NCI-H510A treated with DMSO at 0.1 percent for 48 hours (cell line): ENCODE data around the gene URI1.
"Not testable (repeated sequence)": the region's sequence is repeated elsewhere in the genome, so short reads cannot be mapped to it uniquely, and the experiment has no call there.

Experiments used
- DNase-seq: peaks from one replicate; lab custom pipeline; 2025; lab: John Stamatoyannopoulos, UW

URI1 gene

DNA sequence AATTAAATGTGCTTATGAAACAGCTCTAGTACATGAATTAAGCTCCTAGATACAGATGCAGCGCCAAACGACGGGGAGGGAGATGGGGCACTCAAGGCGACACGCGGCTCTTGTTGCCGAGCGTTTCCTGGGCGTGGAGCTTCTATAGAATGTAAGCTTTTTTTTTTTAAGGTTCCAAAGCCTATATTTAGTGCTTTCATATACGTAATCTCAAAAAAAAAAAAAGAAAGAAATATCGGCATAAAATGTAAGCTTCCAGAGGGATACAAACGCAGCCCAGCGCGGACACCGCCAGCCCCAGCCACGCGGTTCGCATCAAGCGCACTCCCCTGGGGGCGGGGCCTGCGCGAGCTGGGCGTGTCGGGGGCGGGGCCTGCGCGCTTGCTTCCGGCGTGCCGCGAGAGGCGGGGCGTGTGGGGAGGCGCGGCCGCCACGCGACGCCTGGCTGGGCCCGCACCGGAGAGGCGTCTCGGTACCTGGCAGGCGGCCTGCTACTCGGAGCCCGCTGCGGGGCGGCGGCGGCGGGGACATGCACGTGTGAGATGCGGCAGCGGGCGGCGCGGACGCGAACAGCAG, at the start of gene URI1:
URI1 (plus strand) TSS at position 412 of the 576 bp plus-strand sequence. CDS start 309 bp downstream, outside the sequence.
- peak; percentile 88 for DNase-seq

- DNase-seq = no peak
These were observed 48.3 kb upstream of the URI1 start for GRCh38 chr19:29893606-29894284.

GRCh38 chr19:29896802-29897201, 45.2 kb upstream of the URI1 start:
- no peak for DNase-seq

DNA sequence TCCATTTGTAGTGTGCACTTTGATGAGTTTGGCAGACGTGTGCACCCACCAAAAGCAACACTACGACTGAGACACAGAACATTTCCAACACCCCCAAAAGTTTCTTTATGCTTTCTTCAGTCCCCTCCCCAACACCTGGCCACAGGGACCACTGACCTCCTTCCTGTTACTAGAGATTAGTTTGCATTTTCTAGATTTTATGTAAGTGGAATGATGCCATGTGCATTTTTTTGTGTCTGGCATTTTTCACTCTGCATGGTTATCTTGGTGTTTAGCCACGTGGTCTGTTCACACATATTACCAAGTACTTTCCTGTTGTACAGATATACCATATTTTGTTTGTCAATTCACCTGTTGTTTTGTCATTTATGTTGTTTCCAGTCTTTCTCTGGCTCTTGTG, 44.6 kb upstream of the URI1 start:
- no peak for DNase-seq

- DNase-seq = no peak
These were observed 38.0 kb upstream of the URI1 start for GRCh38 chr19:29904017-29904416.

GRCh38 chr19:29908963-29909944, 32.8 kb upstream of the URI1 start:
- no peak for DNase-seq

DNA sequence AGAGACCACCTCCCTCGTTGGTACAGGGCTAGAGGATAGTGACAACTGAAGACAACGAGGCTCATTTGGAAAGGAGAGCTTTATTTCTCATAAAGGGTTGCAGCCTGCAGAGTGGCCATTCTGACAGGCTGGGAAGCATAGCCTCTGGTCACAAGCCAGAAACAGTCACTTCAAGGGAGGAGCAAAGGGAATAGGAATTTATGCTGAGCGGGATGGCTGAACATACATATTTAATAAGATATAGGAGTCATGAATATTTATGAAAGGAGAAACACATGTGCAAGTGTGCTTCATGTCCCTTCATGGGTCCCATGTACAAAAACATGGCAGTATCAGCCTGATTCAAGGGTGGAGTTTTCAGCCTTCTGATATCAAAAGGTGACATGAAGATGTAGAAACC, 27.1 kb upstream of the URI1 start:
- DNase-seq = no peak

DNA sequence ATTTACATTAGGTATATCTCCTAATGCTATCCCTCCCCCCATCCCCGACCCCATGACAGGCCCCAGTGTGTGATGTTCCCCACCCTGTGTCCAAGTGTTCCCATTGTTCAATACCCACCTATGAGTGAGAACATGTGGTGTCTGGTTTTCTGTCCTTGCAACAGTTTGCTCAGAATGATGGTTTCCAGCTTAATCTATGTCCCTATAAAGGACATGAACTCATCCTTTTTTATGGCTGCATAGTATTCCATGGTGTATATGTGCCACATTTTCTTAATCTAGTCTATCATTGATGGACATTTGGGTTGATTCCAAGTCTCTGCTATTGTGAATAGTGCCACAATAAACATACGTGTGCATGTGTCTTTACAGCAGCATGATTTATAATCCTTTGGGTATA, 26.2 kb upstream of the URI1 start:
- not testable (repeated sequence) for DNase-seq

DNA sequence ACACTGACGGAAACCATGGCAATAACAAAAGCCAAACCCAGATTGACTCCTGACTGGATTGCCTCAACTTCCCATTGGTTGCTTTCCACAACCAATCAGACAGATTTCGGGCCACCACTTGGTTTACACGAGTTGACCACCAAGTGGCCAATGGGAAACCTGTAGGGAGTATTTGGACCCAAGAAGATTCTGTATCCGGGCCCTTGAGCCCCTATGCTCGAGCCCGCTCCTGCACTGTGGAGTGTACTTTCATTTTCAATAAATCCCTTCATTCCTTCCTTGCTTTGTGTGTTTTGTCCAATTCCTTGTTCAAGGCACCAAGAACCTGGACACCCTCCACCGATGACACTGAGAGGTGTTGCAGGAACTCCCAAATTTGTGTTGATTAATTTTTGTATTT, 24.1 kb upstream of the URI1 start:
- no peak for DNase-seq

GRCh38 chr19:29918891-29919290, 23.1 kb upstream of the URI1 start:
- DNase-seq = no peak

- no peak for DNase-seq
These were observed 19.1 kb upstream of the URI1 start for GRCh38 chr19:29922972-29923371.

DNA sequence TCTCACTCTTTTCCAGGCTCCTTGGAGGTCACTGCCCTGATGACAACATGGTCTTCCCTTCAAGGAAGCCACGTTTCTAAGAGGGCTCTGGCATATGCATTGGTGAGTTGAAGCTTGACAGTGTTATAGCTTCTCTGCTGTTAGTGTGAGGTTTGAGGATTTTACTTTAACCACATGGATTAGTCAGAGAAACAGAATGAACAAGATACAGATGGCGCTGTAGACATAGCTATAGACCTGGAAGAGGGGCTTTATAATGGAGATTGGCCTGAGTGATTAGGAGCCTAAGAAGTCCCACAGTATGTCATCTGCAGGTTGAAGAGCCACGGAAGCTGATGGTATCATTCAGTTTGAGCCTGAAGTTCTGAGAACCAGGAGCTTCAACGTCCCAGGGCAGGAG, 18.4 kb upstream of the URI1 start:
- no peak for DNase-seq

DNA sequence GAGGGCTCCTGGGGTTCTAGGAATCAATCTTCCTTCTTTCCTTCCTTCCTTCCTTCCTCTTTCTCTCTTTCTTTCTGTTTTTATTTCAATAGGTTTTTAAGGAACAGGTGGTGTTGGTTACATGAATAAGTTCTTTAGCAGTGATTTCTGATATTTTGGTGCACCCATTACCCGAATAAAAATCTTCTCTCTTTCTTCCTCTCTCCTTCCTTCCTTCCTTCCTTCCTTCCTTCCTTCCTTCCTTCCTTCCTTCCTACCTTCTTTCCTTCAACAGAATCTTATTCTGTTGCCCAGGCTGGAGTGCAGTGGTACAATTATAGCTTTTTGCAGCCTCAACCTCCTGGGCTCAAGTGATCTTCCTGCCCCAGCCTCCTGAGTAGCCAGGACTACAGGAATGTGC, 16.0 kb upstream of the URI1 start:
- no peak for DNase-seq

- no peak for DNase-seq
These were observed 15.2 kb upstream of the URI1 start for GRCh38 chr19:29926801-29927200.

DNA sequence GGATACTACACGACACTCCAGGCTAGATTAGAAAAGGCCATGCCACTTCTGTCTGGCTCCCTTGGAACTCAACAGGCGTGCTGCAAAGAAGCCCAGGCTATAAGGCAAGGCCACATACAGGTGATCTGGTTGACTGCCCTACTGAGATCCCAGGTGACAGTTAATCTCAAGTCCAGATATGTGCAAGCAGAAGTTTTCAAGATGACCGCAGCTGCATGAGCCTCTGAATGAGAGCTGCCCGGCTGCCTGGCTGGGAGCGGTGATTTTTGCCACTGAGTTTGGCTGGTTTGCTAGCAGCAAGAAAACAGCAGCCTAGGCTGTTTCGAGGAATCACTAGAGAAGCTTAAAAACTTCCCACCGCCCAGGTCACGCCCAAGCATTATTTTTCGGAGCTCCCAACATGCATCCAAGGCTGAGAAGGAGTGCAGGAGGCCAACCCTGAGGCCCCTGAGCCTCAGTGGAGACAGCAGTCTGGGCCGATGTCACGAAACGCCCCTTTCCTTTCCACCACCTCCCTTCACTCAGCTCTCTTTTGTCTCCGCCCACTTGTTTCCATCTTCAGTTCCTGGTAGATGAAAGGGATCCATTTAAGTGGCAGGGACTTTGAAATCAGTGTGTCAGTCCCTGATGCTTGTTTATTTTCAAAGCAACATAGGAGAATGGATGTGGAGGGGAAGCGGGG, 14.0 kb upstream of the URI1 start:
- no peak for DNase-seq

- DNase-seq = no peak
These were observed 13.2 kb upstream of the URI1 start for GRCh38 chr19:29928831-29929230.

GRCh38 chr19:29934257-29934656, 7.8 kb upstream of the URI1 start:
- no peak for DNase-seq

GRCh38 chr19:29934781-29935180, 7.3 kb upstream of the URI1 start:
- DNase-seq = no peak

DNA sequence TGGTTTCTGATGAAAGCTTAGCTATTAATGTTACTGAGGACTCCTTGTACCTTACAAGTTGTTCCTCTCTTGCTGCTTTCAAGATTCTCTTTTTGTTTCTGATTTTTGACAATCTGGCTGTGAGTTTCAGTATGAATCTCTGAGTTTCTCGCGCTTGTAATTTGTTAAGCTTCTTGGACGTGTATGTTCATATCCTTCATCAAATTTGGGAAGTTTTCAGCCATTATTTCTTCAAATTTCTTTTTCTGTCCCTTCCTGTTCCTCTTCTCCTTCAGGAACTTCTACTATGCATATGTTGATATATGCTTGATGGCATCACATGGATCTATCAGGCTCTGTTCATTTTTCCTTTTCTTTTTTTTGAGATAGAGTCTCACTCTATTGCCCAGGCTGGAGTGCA, 5.6 kb upstream of the URI1 start:
- DNase-seq = no peak

- DNase-seq = no peak
These were observed 2.4 kb upstream of the URI1 start for GRCh38 chr19:29939628-29940027.

DNA sequence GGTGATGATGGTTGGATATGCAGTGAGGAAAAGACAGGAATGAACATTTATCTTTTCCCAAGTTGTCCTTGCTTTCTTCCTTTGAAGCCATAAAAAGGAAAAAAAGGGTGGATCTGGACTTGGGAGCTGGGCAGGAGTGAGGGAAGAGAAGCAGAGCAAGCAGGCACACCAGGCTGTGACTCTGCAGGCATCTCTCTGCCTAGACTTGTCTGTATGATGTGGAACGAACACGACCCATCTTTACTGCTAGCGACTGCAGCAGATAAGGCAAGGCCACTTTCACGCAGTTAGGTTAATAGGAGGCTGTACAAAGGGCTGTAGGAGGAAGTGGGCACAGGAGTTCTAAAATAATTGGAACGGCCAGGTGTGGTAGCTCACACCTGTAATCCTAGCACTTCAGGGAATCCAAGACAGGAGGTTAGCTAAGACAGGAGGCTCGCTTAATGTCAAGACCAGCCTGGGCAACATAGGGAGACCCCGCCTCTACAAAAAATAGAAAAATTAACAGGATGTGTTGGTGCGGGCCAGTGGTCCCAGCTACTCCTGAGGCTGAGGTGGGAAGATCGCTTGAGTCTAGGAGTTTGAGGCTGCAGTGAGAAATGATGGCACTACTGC, 961 bp upstream of the URI1 start:
- DNase-seq = no peak
